H1 (cell line): Measurements from ENCODE around the gene MAPRE3. TPM values are rescaled to one million over a fixed set of nuclear protein-coding genes. Genes with fewer than 3 reads are reported as not detected.

ENCODE experiments used
- CTCF ChIA-PET: fragments of 300-600 bp; sonication (Branson Sonifier 250); formaldehyde crosslinking; loops from one replicate; lab custom pipeline; 2021; ENCODE audit not compliant: partially characterized antibody; lab: Charles Lee
- POLR2A ChIA-PET: fragments of 300-600 bp; sonication (Branson Sonifier 250); formaldehyde crosslinking; loops from one replicate; lab custom pipeline; 2021; ENCODE audit warnings: inconsistent platforms; ENCODE audit not compliant: partially characterized antibody; lab: Charles Lee
- DNase-seq, 2 experiments: peaks; one replicate each; pipeline versions ENCODE4 v3.0.0 to v3.0.0-alpha.2; 2010 to 2022; ENCODE audit warnings: low spot score in 2 of 2, low read depth in 1 of 2, mixed read lengths in 1 of 2
- FAIRE-seq: peaks from 2 replicates; lab custom pipeline; 2011; peaks lifted over from hg19 to GRCh38; lab: Jason Lieb, UNC
- H2AFZ ChIP-seq: 2 replicates; pipeline ENCODE4 v1.8.1; 2012; ENCODE audit warnings: low read length, inconsistent platforms
- H2AK5ac ChIP-seq: 2 replicates; pipeline ENCODE4 v1.6.1; 2013; ENCODE audit warnings: low read depth, low read length
- H2BK120ac ChIP-seq: replicated peaks from 2 replicates; pipeline ENCODE3; 2013; ENCODE audit warnings: low read depth, low read length, inconsistent platforms
- H2BK12ac ChIP-seq: 2 replicates; pipeline ENCODE4 v1.6.1; 2013; ENCODE audit warnings: low read depth, low read length
- H2BK15ac ChIP-seq: 2 replicates; pipeline ENCODE4 v1.6.1; 2013; ENCODE audit warnings: low read length
- H2BK20ac ChIP-seq: 2 replicates; pipeline ENCODE4 v1.6.1; 2013; ENCODE audit warnings: low read length
- H2BK5ac ChIP-seq: 2 replicates; pipeline ENCODE4 v1.6.1; 2013; ENCODE audit warnings: low read depth, low read length
- H3K14ac ChIP-seq: 2 replicates; pipeline ENCODE4 v1.6.1; 2013; ENCODE audit warnings: inconsistent platforms; ENCODE audit not compliant: insufficient read length
- H3K18ac ChIP-seq: 2 replicates; pipeline ENCODE4 v1.6.1; 2013; ENCODE audit warnings: low read length; ENCODE audit errors: extremely low read depth
- H3K23ac ChIP-seq: 2 replicates; pipeline ENCODE4 v1.6.1; 2013; ENCODE audit warnings: inconsistent platforms; ENCODE audit not compliant: insufficient read length
- H3K23me2 ChIP-seq: 2 replicates; pipeline ENCODE4 v1.6.1; 2013; ENCODE audit warnings: low read depth, low read length
- H3K27ac ChIP-seq: 2 replicates; pipeline ENCODE4 v1.6.1; 2011; ENCODE audit warnings: low read depth, low read length, inconsistent platforms
- H3K27me3 ChIP-seq, 4 experiments: replicated peaks in 1 of 4; 1 replicate in 1 of 4; 2 replicates in 3 of 4; pipeline versions ENCODE4 v1.6.1 to v1.8.1; 2011 to 2013; ENCODE audit warnings: low read length in 3 of 4, mild to moderate bottlenecking in 3 of 4, inconsistent platforms in 2 of 4, mixed read lengths in 2 of 4, moderate library complexity in 1 of 4; ENCODE audit not compliant: control insufficient read depth in 3 of 4, insufficient read depth in 3 of 4; ENCODE audit errors: extremely low read depth in 1 of 4
- H3K36me3 ChIP-seq, 4 experiments: 2 replicates each; pipeline versions ENCODE4 v1.6.1 to v1.8.1; 2011 to 2013; ENCODE audit warnings: mild to moderate bottlenecking in 4 of 4, low read length in 3 of 4, moderate library complexity in 2 of 4, control low read depth in 1 of 4, inconsistent platforms in 1 of 4; ENCODE audit not compliant: insufficient read depth in 4 of 4, control insufficient read depth in 2 of 4
- H3K4ac ChIP-seq: replicated peaks from 2 replicates; pipeline ENCODE3; 2013; ENCODE audit warnings: low read length, low read depth, mixed read lengths, inconsistent platforms; ENCODE audit not compliant: insufficient read length
- H3K4me1 ChIP-seq, 4 experiments: replicated peaks in 1 of 4; 1 replicate in 1 of 4; 2 replicates in 3 of 4; pipeline versions ENCODE4 v1.6.1 to v1.8.1; 2011 to 2013; ENCODE audit warnings: low read length in 3 of 4, inconsistent platforms in 2 of 4, mixed read lengths in 1 of 4; ENCODE audit not compliant: insufficient read depth in 4 of 4, control insufficient read depth in 3 of 4
- H3K4me2 ChIP-seq, 2 experiments: 2 replicates each; pipeline versions ENCODE4 v1.6.1 to v1.8.1; 2011 to 2013; ENCODE audit warnings: low read depth in 2 of 2, low read length in 2 of 2, control low read depth in 1 of 2, inconsistent platforms in 1 of 2, mild to moderate bottlenecking in 1 of 2; ENCODE audit not compliant: insufficient read depth in 1 of 2
- H3K4me3 ChIP-seq, 4 experiments: fragments of 200-600, 300-600 bp in 1 of 4; sonication (generic), shearing (Covaris generic), sonication (Bioruptor Twin) in 1 of 4; 2 replicates each; pipeline versions ENCODE4 v1.5.1 to v1.8.1; 2011 to 2016; ENCODE audit warnings: low read length in 4 of 4, low read depth in 3 of 4, control low read depth in 2 of 4, inconsistent platforms in 2 of 4, mild to moderate bottlenecking in 2 of 4, mixed read lengths in 1 of 4, moderate library complexity in 1 of 4; ENCODE audit not compliant: insufficient read depth in 2 of 4; ENCODE audit errors: extremely low read depth in 1 of 4
- H3K56ac ChIP-seq: replicated peaks from 2 replicates; pipeline ENCODE3; 2013; ENCODE audit warnings: low read depth, mild to moderate bottlenecking, mixed read lengths, low read length, inconsistent platforms; ENCODE audit not compliant: insufficient read length
- H3K79me1 ChIP-seq: 2 replicates; pipeline ENCODE4 v1.6.1; 2013; ENCODE audit warnings: low read depth, low read length, control low read depth
- H3K79me2 ChIP-seq, 2 experiments: 2 replicates each; pipeline versions ENCODE4 v1.6.1 to v1.8.1; 2012 to 2013; ENCODE audit warnings: low read length in 2 of 2, mild to moderate bottlenecking in 2 of 2, inconsistent platforms in 1 of 2; ENCODE audit not compliant: insufficient read depth in 2 of 2, control insufficient read depth in 1 of 2
- H3K9ac ChIP-seq, 4 experiments: replicated peaks in 1 of 4; 1 replicate in 1 of 4; 2 replicates in 3 of 4; pipeline versions ENCODE4 v1.6.1 to v1.8.1; 2011 to 2013; ENCODE audit warnings: low read depth in 3 of 4, low read length in 3 of 4, control low read depth in 2 of 4, mild to moderate bottlenecking in 2 of 4, moderate library complexity in 2 of 4, inconsistent platforms in 1 of 4; ENCODE audit errors: extremely low read depth in 1 of 4
- H3K9me3 ChIP-seq, 2 experiments: 2 replicates each; pipeline versions ENCODE4 v1.6.1 to v1.8.1; 2012 to 2013; ENCODE audit warnings: mild to moderate bottlenecking in 2 of 2, moderate library complexity in 2 of 2, control low read depth in 1 of 2, inconsistent platforms in 1 of 2, low read depth in 1 of 2, low read length in 1 of 2, mixed read lengths in 1 of 2; ENCODE audit not compliant: insufficient read depth in 2 of 2
- H4K20me1 ChIP-seq, 2 experiments: replicated peaks in 1 of 2; 2 replicates each; pipeline versions ENCODE3 to v1.8.1; 2011 to 2013; ENCODE audit warnings: inconsistent platforms in 2 of 2, low read length in 2 of 2, mild to moderate bottlenecking in 1 of 2; ENCODE audit not compliant: insufficient read depth in 2 of 2, control insufficient read depth in 1 of 2
- H4K5ac ChIP-seq: 2 replicates; pipeline ENCODE4 v1.6.1; 2013; ENCODE audit warnings: low read length, low read depth, mixed read lengths, inconsistent platforms; ENCODE audit not compliant: insufficient read length
- H4K8ac ChIP-seq: 2 replicates; pipeline ENCODE4 v1.8.0; 2013; ENCODE audit warnings: mild to moderate bottlenecking, moderate library complexity, low read length, inconsistent platforms; ENCODE audit not compliant: insufficient read depth; ENCODE audit errors: extremely low read depth
- H4K91ac ChIP-seq: replicated peaks from 2 replicates; pipeline ENCODE3; 2013; ENCODE audit warnings: low read length, mixed read lengths, inconsistent platforms; ENCODE audit not compliant: insufficient read length
- CEBPB ChIP-seq: IDR thresholded peaks from 2 replicates; pipeline ENCODE4 v1.6.1; 2012; ENCODE audit warnings: low read depth, low read length
- GTF2F1 ChIP-seq: IDR thresholded peaks from 2 replicates; pipeline ENCODE4 v1.6.1; 2012; ENCODE audit warnings: low read depth, low read length, improper control_type of control experiment, borderline replicate concordance
- NANOG ChIP-seq: IDR thresholded peaks from 2 replicates; pipeline ENCODE4 v1.6.1; 2011; ENCODE audit warnings: low read length, low read depth, mild to moderate bottlenecking, inconsistent platforms; ENCODE audit not compliant: insufficient read depth, poor library complexity, severe bottlenecking
- RAD21 ChIP-seq, 2 experiments: IDR thresholded peaks in 1 of 2; conservative IDR thresholded peaks in 1 of 2; 2 replicates each; pipeline ENCODE4 v1.6.1; 2011; ENCODE audit warnings: low read depth in 2 of 2, low read length in 2 of 2, improper control_type of control experiment in 1 of 2, inconsistent platforms in 1 of 2, mild to moderate bottlenecking in 1 of 2, moderate library complexity in 1 of 2
- SUZ12 ChIP-seq: fragments of 200-600 bp; sonication (generic); IDR thresholded peaks from 2 replicates; pipeline ENCODE4 v1.6.1; 2012; ENCODE audit warnings: mild to moderate bottlenecking, inconsistent platforms, low read length, moderate library complexity, mixed read lengths
- YY1 ChIP-seq: IDR thresholded peaks from 2 replicates; pipeline ENCODE4 v1.6.1; 2011; ENCODE audit warnings: low read depth, mild to moderate bottlenecking, low read length
- WGBS, 2 experiments: shearing (Covaris generic) in 1 of 2; methylation state at CpG; one replicate each; pipeline versions ENCODE4 v1.1.6 to v1.1.7; 2013 to 2015; ENCODE audit warnings: low lambda C conversion rate in 2 of 2, mixed read lengths in 2 of 2, inconsistent platforms in 1 of 2, low coverage in 1 of 2, missing lambda C conversion rate in 1 of 2; ENCODE audit not compliant: insufficient replicate concordance in 2 of 2, insufficient coverage in 1 of 2, insufficient read length in 1 of 2; ENCODE audit errors: extremely low coverage in 1 of 2, missing lambda C conversion rate in 1 of 2; 5-methylcytosine and 5-hydroxymethylcytosine counted together
- polyA plus RNA-seq, 7 experiments: library from polyadenylated mRNA; depleted of rRNA in 3 of 7; stranded (reverse) in 5 of 7; unstranded in 2 of 7; fragments of >200 nt in 5 of 7; fragments of 200-250 nt in 2 of 7; gene quantifications; 1 replicate in 5 of 7; 2 replicates in 1 of 7; 4 replicates in 1 of 7; pipeline versions ENCODE4 v1.2.1 to v1.2.3, GENCODE V29; 2011 to 2013; ENCODE audit warnings: missing spikeins in 2 of 7, mixed read lengths in 2 of 7
- total RNA-seq: library from RNA; stranded (reverse); fragmentation: NEBNext Ultra II Directional; extraction: Animal tissue kit (Norgen Biotek cat#: 25700); gene quantifications from 2 replicates; pipeline ENCODE4 v1.2.1, GENCODE V29; 2021

Gene MAPRE3
- total and polyA plus RNA-seq, 2 of the 8 experiments (the other 6 are each of a cell fraction or from before 2014, with no cell fraction given), result 4.9 to 6.6 TPM

DNA sequence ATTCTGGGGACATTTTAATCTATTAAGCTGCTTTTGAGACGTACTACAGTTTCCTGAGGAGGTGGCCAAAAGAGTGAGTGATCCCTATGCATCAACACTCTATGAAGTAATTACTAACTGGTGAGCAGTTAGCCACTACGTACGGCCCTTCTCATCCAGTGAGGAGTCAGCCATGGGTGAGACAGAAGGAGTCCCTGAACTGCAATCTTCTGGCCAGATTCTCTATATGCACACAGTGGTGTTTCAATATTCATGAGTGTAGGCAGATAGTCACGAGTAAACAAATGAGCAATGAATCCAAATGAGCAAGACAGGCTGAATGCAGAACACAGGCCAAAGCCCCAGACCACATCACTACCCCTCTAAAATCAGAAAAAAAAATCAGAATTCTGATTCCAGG lies 32.6 kb downstream of the MAPRE3 start:
- 94% methylated on average over 4 of the region's 4 CpGs; no CpG with 5 or more reads in 1 of the 2 experiments for WGBS, 2 experiments
- H2BK12ac ChIP-seq, result peak overlapping the region; percentile 28; the same call in 1 of the 2 replicates
- TF ChIP-seq CEBPB, result no peak
- TF ChIP-seq NANOG, result no peak
- no peak for TF ChIP-seq YY1
- no peak for TF ChIP-seq SUZ12
- no peak for TF ChIP-seq RAD21 (IDR thresholded peaks at IDR 0.05 in 1 of 2, conservative IDR thresholded peaks at IDR 0.05 in 1 of 2; ENCODE audit: low read depth in 2 of 2, low read length in 2 of 2)
- no peak for TF ChIP-seq GTF2F1
- no peak overlapping the region for H3K4ac ChIP-seq
- H2AFZ ChIP-seq, result no peak overlapping the region
- H3K36me3 ChIP-seq, result no peaks in the 10 kb centered on the region
- DNase-seq (no peak), FAIRE-seq (no peak)
- no peak overlapping the region for H2AK5ac ChIP-seq
- no peak overlapping the region for H2BK20ac ChIP-seq
- H2BK120ac ChIP-seq, result no peak overlapping the region
- no peak overlapping the region for H3K18ac ChIP-seq
- H3K4me2 ChIP-seq, result no peak overlapping the region
- H4K8ac ChIP-seq, result no peak overlapping the region
- no peaks in the 10 kb centered on the region; a peak in 2 of 7 replicates for H3K27me3 ChIP-seq
- H3K4me1 ChIP-seq, result 0 out of 7 replicates have a peak, but pooled peaks cover 0 to 2% (median 0%) of the 10 kb centered on the region in 4 experiments
- no peak overlapping the region for H3K23ac ChIP-seq
- ChIA-PET CTCF (interaction anchor here (1.5 to 3.8 kb wide), 5 partner anchors 9 to 41 kb away, joined by 4 to 19 read pairs (median 7); no protein-coding TSS in a partner anchor), POLR2A (interaction anchor here (1.1 to 1.5 kb wide), 3 partner anchors 32 to 36 kb away, joined by 3 to 6 read pairs (median 5); partner anchors contain the start of gene MAPRE3)
- no peak overlapping the region for H3K9ac ChIP-seq
- no peak overlapping the region for H4K91ac ChIP-seq
- no peak overlapping the region for H4K5ac ChIP-seq
- H2BK5ac ChIP-seq, result no peak overlapping the region
- H3K4me3 ChIP-seq, result no peak overlapping the region
- H3K23me2 ChIP-seq, result no peaks in the 10 kb centered on the region
- H4K20me1 ChIP-seq, result no peaks in the 10 kb centered on the region
- H3K79me2 ChIP-seq, result no peaks in the 10 kb centered on the region
- no peak overlapping the region for H3K56ac ChIP-seq
- no peak overlapping the region for H3K27ac ChIP-seq
- H3K14ac ChIP-seq, result no peak overlapping the region
- no peak overlapping the region for H2BK15ac ChIP-seq
- no peaks in the 10 kb centered on the region; the same call in 1 of the 2 replicates for H3K79me1 ChIP-seq
- no peaks in the 10 kb centered on the region for H3K9me3 ChIP-seq
